ENCODE data around the gene GPD2.
"Not testable (repeated sequence)": the region's sequence is repeated elsewhere in the genome, so short reads cannot be mapped to it uniquely, and the experiment has no call there.

Gene GPD2

GRCh38 chr2:156590085-156590739 lies 154.0 kb downstream of the GPD2 start:
- no peaks in the 10 kb centered on the region for H3K4me1 ChIP-seq (ENCODE audit: control insufficient read depth, insufficient read depth, low read length)
- no peaks in the 10 kb centered on the region for H3K27me3 ChIP-seq (ENCODE audit: control insufficient read depth, insufficient read depth, low read length)
- no peak overlapping the region for H3K9ac ChIP-seq (ENCODE audit: low read length)
- H3K27ac ChIP-seq (ENCODE audit: low read depth, low read length): no peak overlapping the region
- no peaks in the 10 kb centered on the region for H3K36me3 ChIP-seq (ENCODE audit: control insufficient read depth, insufficient read depth, low read length)
- H3K4me3 ChIP-seq (ENCODE audit: low read length): no peak overlapping the region

- no peak overlapping the region for H3K4me3 ChIP-seq (ENCODE audit: low read length)
- no peaks in the 10 kb centered on the region for H3K4me1 ChIP-seq (ENCODE audit: control insufficient read depth, insufficient read depth, low read length)
- no peaks in the 10 kb centered on the region for H3K36me3 ChIP-seq (ENCODE audit: control insufficient read depth, insufficient read depth, low read length)
- no peak overlapping the region for H3K9ac ChIP-seq (ENCODE audit: low read length)
- no peak overlapping the region for H3K27ac ChIP-seq (ENCODE audit: low read depth, low read length)
- H3K27me3 ChIP-seq (ENCODE audit: control insufficient read depth, insufficient read depth, low read length): no peaks in the 10 kb centered on the region
Observed at GRCh38 chr2:156592809-156593593, 156.8 kb downstream of the GPD2 start.

GRCh38 chr2:156593594-156593921 lies 157.4 kb downstream of the GPD2 start:
- H3K4me1 ChIP-seq (ENCODE audit: control insufficient read depth, insufficient read depth, low read length): no peaks in the 10 kb centered on the region
- H3K27me3 ChIP-seq (ENCODE audit: control insufficient read depth, insufficient read depth, low read length): no peaks in the 10 kb centered on the region
- H3K36me3 ChIP-seq (ENCODE audit: control insufficient read depth, insufficient read depth, low read length): no peaks in the 10 kb centered on the region

GRCh38 chr2:156598563-156598962 lies 162.4 kb downstream of the GPD2 start:
- no peaks in the 10 kb centered on the region for H3K4me1 ChIP-seq (ENCODE audit: control insufficient read depth, insufficient read depth, low read length)
- no peak overlapping the region for H3K9ac ChIP-seq (ENCODE audit: low read length)
- H3K27ac ChIP-seq (ENCODE audit: low read depth, low read length): no peak overlapping the region
- no peak overlapping the region for H3K4me3 ChIP-seq (ENCODE audit: low read length)
- no peaks in the 10 kb centered on the region for H3K27me3 ChIP-seq (ENCODE audit: control insufficient read depth, insufficient read depth, low read length)
- no peaks in the 10 kb centered on the region for H3K36me3 ChIP-seq (ENCODE audit: control insufficient read depth, insufficient read depth, low read length)

More at GRCh38 chr2:156593594-156593921, 157.4 kb downstream of the GPD2 start:
- Histone ChIP-seq H3K4me3 (ENCODE audit: low read length) (no peak overlapping the region), H3K27ac (ENCODE audit: low read depth, low read length) (no peak overlapping the region), H3K9ac (ENCODE audit: low read length) (no peak overlapping the region)

- H3K27ac ChIP-seq (ENCODE audit: low read depth, low read length): no peak overlapping the region
- H3K27me3 ChIP-seq (ENCODE audit: control insufficient read depth, insufficient read depth, low read length): no peaks in the 10 kb centered on the region
- H3K4me3 ChIP-seq (ENCODE audit: low read length): no peak overlapping the region
- no peaks in the 10 kb centered on the region for H3K36me3 ChIP-seq (ENCODE audit: control insufficient read depth, insufficient read depth, low read length)
- no peaks in the 10 kb centered on the region for H3K4me1 ChIP-seq (ENCODE audit: control insufficient read depth, insufficient read depth, low read length)
- H3K9ac ChIP-seq (ENCODE audit: low read length): no peak overlapping the region
Observed at GRCh38 chr2:156600196-156600595, 164.0 kb downstream of the GPD2 start.

- H3K36me3 ChIP-seq (ENCODE audit: control insufficient read depth, insufficient read depth, low read length): no peaks in the 10 kb centered on the region
- H3K27me3 ChIP-seq (ENCODE audit: control insufficient read depth, insufficient read depth, low read length): no peaks in the 10 kb centered on the region
- no peak overlapping the region for H3K9ac ChIP-seq (ENCODE audit: low read length)
- H3K4me3 ChIP-seq (ENCODE audit: low read length): no peak overlapping the region
- H3K27ac ChIP-seq (ENCODE audit: low read depth, low read length): no peak overlapping the region
- no peaks in the 10 kb centered on the region for H3K4me1 ChIP-seq (ENCODE audit: control insufficient read depth, insufficient read depth, low read length)
Observed at GRCh38 chr2:156601855-156602551, 165.8 kb downstream of the GPD2 start.

- Histone ChIP-seq H3K36me3 (ENCODE audit: control insufficient read depth, insufficient read depth, low read length) (no peaks in the 10 kb centered on the region), H3K27me3 (ENCODE audit: control insufficient read depth, insufficient read depth, low read length) (no peaks in the 10 kb centered on the region), H3K4me1 (ENCODE audit: control insufficient read depth, insufficient read depth, low read length) (no peaks in the 10 kb centered on the region), H3K9ac (ENCODE audit: low read length) (no peak overlapping the region), H3K4me3 (ENCODE audit: low read length) (no peak overlapping the region), H3K27ac (ENCODE audit: low read depth, low read length) (no peak overlapping the region)
Observed at GRCh38 chr2:156602552-156602933, 166.4 kb downstream of the GPD2 start.

GRCh38 chr2:156615836-156616322 lies 179.7 kb downstream of the GPD2 start:
- H3K36me3 ChIP-seq (ENCODE audit: control insufficient read depth, insufficient read depth, low read length): no peaks in the 10 kb centered on the region
- no peak overlapping the region for H3K4me3 ChIP-seq (ENCODE audit: low read length)
- no peaks in the 10 kb centered on the region for H3K4me1 ChIP-seq (ENCODE audit: control insufficient read depth, insufficient read depth, low read length)
- H3K27me3 ChIP-seq (ENCODE audit: control insufficient read depth, insufficient read depth, low read length): no peaks in the 10 kb centered on the region
- H3K9ac ChIP-seq (ENCODE audit: low read length): no peak overlapping the region
- H3K27ac ChIP-seq (ENCODE audit: low read depth, low read length): no peak overlapping the region

- H3K27me3 ChIP-seq (ENCODE audit: control insufficient read depth, insufficient read depth, low read length); H3K4me3 ChIP-seq (ENCODE audit: low read length); H3K9ac ChIP-seq (ENCODE audit: low read length); H3K27ac ChIP-seq (ENCODE audit: low read depth, low read length); H3K36me3 ChIP-seq (ENCODE audit: control insufficient read depth, insufficient read depth, low read length); H3K4me1 ChIP-seq (ENCODE audit: control insufficient read depth, insufficient read depth, low read length): not testable (repeated sequence)
Observed at GRCh38 chr2:156618071-156618470, 181.9 kb downstream of the GPD2 start.

GRCh38 chr2:156619021-156619539 lies 182.9 kb downstream of the GPD2 start:
- H3K4me3 ChIP-seq (ENCODE audit: low read length): no peak overlapping the region

GRCh38 chr2:156622491-156622890 lies 186.3 kb downstream of the GPD2 start:
- H3K9ac ChIP-seq (ENCODE audit: low read length): no peak overlapping the region
- no peaks in the 10 kb centered on the region for H3K36me3 ChIP-seq (ENCODE audit: control insufficient read depth, insufficient read depth, low read length)
- H3K4me3 ChIP-seq (ENCODE audit: low read length): no peak overlapping the region
- H3K27me3 ChIP-seq (ENCODE audit: control insufficient read depth, insufficient read depth, low read length): no peaks in the 10 kb centered on the region
- H3K27ac ChIP-seq (ENCODE audit: low read depth, low read length): no peak overlapping the region
- no peaks in the 10 kb centered on the region for H3K4me1 ChIP-seq (ENCODE audit: control insufficient read depth, insufficient read depth, low read length)

More at GRCh38 chr2:156619021-156619539, 182.9 kb downstream of the GPD2 start:
- H3K36me3 ChIP-seq (ENCODE audit: control insufficient read depth, insufficient read depth, low read length): no peaks in the 10 kb centered on the region
- H3K4me1 ChIP-seq (ENCODE audit: control insufficient read depth, insufficient read depth, low read length): no peaks in the 10 kb centered on the region
- no peak overlapping the region for H3K9ac ChIP-seq (ENCODE audit: low read length)
- no peak overlapping the region for H3K27ac ChIP-seq (ENCODE audit: low read depth, low read length)
- H3K27me3 ChIP-seq (ENCODE audit: control insufficient read depth, insufficient read depth, low read length): no peaks in the 10 kb centered on the region

- H3K4me3 ChIP-seq (ENCODE audit: low read length): no peak overlapping the region
- no peaks in the 10 kb centered on the region for H3K36me3 ChIP-seq (ENCODE audit: control insufficient read depth, insufficient read depth, low read length)
- H3K27ac ChIP-seq (ENCODE audit: low read depth, low read length): no peak overlapping the region
- H3K9ac ChIP-seq (ENCODE audit: low read length): no peak overlapping the region
- no peaks in the 10 kb centered on the region for H3K27me3 ChIP-seq (ENCODE audit: control insufficient read depth, insufficient read depth, low read length)
- H3K4me1 ChIP-seq (ENCODE audit: control insufficient read depth, insufficient read depth, low read length): no peaks in the 10 kb centered on the region
Observed at GRCh38 chr2:156625360-156626170, 189.4 kb downstream of the GPD2 start.

Measured in rectal smooth muscle tissue (tissue), 1 donor.